Measurements from ENCODE around the gene ZNF346.
A peak's percentile ranks its signal among the peaks of the same experiment; 100 is the strongest.

The ZNF346 gene

DNA sequence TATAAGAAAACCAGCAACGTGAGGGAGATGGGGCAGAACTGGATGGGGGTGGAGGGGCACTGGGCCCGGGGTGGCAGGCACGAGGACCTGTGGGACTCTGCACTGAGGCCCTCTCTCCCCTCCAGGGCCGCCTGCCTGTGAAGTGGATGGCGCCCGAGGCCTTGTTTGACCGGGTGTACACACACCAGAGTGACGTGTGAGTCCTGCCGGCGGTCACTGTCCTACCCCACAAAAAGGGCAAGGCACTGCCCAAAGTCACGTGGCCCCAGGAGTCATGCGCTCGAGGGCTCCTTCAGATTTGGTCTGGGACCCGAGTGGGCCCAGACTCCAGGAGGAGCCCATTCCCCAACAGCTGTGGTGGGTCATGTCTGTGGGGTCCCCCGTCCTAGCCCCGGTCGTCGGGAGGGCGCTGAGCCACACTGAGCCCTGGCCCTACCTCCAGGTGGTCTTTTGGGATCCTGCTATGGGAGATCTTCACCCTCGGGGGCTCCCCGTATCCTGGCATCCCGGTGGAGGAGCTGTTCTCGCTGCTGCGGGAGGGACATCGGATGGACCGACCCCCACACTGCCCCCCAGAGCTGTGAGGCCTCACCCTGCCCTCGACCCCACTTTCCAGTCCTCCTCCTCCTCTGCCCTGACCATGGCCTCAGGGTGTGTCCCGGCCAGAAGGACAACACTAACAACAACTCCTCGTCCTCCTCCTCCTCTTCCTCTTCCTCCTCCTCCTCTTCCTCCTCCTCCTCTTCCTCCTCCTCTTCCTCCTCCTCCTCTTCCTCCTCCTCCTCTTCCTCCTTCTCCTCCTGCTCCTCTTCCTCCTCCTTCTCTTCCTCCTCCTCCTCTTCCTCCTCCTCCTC, 73.9 kb downstream of the ZNF346 start:
- no peak for DNase-seq

DNA sequence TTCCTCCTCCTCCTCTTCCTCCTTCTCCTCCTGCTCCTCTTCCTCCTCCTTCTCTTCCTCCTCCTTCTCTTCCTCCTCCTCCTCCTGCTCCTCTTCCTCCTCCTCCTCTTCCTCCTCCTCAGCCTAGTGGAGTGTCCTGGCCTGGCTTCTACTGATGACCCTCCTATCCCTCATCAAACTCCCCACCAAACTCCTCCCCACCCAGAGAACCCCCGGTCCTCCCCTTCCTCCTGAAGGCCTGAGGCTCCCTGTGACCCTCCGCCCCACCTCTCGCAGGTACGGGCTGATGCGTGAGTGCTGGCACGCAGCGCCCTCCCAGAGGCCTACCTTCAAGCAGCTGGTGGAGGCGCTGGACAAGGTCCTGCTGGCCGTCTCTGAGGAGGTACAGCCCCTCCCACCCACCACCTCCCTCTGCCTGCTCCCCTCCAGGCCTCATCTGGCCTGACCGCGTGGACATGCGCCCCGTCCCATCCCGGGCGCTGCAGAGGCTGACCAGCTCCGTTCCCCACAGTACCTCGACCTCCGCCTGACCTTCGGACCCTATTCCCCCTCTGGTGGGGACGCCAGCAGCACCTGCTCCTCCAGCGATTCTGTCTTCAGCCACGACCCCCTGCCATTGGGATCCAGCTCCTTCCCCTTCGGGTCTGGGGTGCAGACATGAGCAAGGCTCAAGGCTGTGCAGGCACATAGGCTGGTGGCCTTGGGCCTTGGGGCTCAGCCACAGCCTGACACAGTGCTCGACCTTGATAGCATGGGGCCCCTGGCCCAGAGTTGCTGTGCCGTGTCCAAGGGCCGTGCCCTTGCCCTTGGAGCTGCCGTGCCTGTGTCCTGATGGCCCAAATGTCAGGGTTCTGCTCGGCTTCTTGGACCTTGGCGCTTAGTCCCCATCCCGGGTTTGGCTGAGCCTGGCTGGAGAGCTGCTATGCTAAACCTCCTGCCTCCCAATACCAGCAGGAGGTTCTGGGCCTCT, 74.8 kb downstream of the ZNF346 start:
- DNase-seq = no peak

DNA sequence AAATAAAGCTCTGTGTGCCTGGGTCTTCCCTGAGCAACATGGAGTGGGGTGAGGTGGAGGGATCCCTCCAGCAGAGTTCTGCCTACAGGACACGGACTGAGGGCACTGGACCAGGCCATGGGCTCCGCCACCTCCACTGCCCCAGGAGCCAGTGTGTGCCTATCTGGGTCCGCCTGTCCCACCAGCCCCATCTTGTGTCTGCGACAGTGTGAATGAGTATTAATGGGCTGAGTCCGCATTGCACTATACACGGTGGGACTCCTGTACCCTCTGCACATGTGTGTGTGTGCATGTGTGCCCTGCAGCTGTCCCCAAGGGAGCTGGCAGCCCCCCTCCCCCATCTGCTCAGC, 75.6 kb downstream of the ZNF346 start:
- DNase-seq = no peak

DNA sequence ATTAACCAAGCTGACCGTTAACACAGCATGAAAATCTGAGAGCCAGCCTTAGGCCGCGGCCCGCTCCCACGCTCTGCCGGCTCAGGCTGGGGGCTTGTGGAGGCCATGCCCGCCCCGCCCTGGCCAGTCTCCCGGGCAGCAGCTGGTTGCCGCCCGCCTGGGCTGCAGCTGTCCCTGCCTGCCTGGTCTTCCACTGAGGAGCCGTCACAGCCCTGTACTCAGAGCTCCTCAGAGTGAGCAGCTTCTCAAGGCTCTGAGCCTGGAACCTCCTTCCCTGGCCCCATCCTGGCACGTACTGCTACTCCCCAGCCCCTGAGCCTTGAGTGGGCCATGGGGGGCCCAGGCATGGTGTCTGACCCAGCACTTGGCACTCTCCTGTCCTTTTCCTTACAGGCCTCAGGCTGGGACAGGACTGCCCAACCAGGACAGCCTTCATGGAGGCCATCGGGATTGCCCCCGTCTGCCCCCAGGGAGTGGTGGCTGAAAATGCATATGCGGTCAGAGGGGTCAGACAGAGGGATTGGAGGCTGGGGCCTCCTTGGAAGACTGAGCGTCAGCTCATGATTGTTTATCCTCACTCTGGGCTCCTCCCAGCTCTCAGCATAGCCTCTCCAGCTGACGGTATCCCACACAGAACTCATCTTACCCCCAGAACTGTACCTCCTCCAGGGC, 76.1 kb downstream of the ZNF346 start:
- no peak for DNase-seq

DNA sequence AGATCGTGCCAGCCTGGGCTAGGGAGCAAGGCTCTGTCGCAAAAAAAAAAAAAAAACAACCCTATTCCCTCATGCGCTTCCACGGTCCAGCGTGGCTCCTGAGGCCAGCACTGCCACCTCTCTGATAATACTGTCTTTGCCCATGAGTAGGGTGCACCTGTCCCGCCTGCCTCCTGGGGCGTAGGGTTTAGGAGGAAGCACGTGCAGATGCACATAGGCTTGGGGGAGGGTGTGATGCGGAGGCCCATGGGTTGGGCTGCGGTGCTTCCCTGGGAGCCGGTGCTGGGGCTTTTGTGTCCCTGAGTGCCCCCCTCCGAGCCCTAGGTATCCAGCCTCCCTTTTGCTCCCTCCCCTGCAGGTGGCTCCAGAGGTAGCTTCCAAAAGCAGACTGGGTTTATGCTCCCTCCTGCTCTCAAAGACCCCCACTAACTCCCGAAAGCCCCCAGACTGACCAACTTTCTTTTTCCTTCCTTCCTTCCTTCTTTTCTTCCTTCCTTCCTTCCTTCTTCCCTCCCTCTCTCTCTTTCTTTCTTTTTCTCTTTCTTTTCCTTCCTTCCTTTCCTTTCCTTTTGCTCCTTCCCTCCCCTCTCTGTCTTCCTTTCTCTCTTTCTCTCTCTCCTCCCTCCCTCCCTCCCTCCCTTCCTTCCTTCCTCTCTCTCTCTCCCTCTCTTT, 77.1 kb downstream of the ZNF346 start:
- no peak for DNase-seq

DNA sequence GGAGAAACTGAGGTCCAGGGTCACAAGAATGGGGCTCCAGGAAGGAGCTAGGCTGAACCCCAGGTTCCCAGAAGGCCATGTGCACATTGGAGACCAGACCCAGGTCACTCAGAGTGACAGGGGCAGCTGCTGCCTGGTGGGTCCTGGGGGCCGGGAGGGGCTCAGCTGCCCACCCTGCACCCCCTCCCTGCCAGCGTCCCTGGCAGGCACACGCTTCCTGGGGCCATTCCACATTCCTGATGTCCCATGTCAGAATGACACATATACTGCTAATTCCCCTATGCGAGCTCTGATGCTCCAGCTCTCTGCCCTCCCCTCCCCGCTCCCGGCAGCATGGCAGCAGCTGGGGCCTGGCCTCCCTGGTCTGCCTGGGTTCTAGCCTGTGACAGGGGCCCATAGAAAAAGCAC, 78.2 kb downstream of the ZNF346 start:
- no peak for DNase-seq

DNA sequence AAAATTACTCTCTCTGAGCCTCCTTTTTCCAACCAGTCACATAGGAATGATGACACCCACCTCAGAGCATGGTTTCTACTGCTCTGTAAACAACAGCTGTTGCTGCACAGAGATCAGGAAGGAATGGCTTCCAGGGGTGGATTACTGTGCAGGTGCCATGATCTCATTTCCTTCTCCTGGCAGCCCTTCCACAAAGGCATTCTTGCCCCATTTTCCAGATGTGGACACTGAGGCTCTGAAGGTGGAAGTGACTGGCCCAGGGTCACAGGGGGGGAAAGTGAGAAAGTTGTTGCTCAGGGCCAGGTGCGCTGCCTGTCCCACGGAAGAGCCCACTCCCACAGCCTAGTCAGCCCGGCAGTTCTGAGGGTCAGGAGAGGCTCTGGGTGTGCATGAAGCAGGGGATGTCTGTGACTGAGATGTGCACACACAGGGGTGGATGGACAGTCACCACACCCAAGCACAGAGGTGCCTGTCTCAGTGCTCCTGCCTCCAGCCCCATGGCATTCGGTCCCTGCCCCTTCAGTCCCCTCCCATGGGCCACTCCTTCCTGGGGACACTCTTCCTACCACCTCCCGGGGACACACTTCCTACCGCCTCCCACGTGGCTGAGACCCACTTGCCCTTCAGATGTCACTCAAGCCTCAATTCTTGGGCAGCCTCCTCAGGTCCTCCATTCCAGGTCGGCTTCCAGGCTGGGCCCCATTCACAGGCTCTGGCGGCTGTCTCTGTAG, 81.2 kb downstream of the ZNF346 start:
- peak; percentile 13 for DNase-seq

DNA sequence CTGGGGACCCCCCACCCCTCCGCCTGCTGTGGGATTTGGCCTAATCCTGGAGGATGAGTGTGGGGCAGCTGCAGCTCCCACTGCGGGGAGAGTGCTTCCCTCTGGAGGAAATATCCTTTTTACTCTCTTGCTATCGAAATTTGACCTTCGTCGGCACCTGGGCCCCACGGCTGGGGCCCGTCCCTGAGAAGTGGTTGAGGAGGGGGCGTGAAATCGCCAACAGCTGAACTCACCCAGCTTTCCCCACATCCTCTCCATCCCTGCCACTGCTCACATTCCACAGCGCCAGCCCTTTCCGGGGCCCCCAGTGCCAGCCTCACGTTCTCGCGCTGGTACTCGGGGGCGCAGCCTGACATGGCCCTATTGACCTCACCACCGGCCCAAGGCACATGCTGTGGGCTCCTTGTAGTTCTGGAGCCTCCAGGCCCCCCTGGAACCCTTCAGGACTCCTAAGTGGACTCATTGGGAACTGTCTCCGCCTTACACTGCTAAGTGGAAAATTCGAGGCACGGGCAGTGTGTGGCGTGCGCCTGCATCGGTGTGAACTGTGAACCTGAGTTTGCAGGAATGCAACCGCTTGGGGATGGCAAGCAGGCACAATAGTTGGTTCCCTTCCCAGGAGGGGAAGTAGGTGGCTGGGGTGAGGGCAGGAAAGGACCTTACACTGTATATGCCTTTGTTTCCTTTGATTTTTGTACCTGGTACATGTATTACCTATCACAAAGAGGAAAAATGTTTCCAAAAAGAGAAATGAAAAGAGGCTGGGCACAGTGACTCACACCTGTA, 83.4 kb downstream of the ZNF346 start:
- DNase-seq = no peak

DNA sequence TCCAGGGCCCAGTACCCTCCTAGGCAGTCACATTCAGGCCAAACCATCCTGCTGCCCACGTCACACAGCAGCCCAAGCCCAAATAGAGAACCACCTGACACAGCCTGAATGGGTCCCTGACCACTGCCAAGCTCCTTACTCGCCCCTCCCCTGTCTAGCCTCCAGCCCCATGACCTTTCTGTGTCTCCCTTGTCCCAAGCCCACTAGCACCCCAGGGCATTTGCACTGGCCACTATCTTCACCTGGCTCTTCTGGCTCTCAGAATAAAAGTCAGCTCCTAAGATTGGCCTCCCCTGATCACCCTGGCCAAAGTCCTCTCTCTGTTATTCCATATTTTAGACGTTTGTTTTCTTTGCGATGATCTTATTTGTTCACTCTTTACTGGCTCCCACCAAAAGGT, 84.7 kb downstream of the ZNF346 start:
- no peak for DNase-seq

DNA sequence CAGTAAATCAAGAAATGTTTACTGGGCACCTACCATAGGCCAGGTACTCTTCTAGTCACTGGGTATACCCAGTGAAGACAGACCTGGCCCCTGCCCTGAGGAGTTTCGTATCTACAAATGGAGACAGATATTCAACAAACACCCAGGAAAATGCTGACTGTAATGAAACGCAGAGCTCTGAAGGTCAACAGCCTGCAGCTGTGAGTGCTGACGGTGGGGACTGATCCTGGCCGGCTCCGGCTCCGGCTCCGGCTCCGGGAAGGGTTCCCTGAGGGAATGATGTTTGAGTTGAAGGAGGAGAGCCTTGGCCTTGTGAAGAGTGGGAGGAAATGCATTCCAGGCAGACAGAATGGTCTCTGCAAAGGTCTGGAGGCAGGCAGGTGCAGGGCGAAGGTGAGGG, 87.3 kb downstream of the ZNF346 start:
- DNase-seq = no peak

DNA sequence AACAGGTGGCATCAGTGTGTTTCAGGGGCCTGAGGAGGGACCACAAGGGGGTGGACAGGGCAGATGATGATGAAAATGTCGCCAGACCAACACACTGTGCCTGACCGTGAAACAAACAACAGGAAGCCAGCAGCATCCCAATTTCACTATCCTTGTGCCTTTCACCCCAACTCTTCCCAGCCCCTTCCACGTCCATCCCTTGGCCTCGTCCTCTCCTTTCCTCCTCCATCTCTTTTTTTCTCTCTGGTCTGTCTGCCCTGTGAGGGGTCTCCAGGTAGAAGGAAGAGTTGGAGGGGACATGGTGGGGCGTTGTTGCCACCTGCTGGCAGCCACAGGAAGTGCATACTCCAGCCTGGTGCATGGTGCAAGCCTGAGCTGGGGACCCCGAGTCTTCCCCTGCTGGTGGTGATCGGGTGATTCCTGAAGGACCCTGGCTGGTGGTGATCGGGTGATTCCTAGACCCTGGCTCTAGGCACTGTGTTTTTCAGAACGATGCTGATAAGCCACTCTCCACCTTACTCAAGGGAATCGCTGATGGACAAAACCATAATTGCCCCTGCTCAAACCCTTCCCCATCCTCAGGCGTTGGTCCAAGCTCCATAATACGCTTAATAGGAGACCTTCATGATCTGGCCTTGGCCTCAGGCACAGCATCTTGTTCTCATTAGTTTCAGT, 89.4 kb downstream of the ZNF346 start:
- no peak for DNase-seq

DNA sequence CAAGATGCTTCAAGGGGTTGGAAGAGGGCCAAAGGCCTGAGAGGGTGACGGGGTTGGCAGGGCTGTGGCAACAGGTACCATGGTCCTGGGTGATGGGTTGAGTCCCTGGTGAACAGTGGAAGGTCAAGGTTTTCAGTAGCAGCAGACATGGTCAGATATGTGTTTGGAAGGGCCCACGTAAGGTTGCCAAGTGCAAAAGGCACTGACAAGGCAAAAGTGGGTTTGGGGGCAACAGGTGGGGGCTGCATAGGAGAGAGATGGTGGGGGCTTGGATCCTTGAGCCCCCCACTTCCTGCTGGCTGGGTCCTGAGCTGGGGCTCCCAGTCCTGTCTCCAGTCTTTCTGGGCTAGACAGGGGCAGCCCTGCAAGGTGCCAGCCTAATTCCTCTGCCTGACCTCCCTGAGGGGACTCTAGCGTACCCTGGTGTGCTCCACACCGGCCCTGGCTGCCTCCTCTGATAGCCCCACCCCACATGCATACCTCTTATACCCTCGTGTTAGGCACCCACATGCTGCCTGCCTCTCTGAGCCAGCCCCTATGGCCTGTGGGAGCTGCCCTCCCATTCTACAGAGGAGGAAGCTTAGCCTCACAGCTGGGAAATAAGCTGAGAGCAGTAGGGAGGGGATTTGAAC, 90.2 kb downstream of the ZNF346 start:
- DNase-seq = no peak

DNA sequence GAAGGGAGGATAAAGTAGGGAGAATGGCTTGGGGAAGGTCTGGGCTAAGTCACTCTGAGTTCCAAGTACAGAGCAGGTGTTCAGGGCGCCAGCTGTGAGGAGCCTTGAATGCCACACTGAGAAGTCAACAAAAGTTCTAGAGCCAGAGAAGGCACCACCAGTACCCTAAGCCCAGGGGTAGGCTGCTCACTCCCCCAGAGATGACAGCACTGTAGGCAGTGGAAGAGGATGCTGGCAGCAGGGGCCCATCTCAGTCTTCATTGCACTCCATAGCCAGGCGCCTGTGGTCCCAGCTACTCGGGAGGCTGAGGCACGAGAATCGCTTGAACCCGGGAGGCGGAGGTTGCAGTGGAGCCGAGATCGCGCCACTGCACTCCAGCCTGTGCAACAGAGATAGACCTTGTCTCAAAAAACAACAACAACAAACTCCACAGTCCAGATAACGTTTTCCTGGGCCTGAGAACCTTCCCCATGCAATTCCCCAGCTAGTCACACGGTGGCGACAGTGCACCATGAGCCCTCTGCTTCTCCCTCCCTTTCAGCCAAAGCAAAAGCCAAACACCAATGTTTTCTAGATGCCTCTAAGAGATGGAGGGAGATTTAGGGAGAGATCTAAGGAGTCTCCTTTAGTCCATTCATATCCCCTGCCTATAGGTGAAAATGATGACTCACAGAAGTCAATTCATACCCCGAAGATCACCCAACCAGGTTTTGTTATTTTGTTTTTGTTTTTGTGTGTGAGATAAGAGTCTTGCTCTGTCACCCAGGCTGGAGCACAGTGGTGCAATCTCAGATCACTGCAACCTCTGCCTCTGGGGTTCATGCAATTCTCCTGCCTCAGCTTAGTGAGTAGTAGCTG, 91.3 kb downstream of the ZNF346 start:
- peak; percentile 60 for DNase-seq

DNA sequence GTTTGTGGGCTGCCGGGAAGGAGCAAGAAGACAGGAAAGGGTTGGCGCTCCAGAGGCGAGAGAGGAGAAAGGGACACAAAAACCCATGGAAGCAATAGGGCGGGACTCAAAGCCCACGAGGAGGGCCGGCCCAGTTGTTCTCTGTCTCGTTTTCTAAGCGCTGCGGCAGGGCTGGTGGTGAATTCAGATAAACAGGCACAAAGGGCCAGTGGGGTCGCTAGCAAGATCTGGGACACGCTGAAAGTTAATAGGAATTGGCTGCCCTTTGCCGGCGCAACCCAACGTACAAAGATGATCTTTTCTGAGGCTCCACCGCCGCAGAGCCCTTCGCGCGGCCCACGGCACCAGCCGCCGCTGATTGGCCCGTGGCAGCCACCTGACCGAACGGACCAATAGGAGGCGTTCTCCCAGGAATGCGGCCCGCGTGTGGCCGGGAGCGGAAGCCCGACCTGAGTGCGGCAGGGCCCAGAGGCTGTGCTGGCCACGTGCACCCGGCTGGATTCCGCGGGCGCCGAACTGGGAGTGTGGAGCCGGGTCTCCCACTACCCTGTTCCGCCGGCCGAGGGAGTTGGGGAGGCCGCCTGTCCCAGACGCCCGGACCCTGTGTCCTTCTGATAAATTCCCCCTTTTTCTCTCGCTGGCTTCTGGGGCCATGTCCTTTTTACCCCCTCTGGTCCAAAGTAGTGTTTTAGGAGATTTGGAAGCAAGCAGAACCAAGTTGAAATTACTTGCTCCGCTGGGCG, 94.3 kb downstream of the ZNF346 start:
- peak; percentile 74 for DNase-seq

DNA sequence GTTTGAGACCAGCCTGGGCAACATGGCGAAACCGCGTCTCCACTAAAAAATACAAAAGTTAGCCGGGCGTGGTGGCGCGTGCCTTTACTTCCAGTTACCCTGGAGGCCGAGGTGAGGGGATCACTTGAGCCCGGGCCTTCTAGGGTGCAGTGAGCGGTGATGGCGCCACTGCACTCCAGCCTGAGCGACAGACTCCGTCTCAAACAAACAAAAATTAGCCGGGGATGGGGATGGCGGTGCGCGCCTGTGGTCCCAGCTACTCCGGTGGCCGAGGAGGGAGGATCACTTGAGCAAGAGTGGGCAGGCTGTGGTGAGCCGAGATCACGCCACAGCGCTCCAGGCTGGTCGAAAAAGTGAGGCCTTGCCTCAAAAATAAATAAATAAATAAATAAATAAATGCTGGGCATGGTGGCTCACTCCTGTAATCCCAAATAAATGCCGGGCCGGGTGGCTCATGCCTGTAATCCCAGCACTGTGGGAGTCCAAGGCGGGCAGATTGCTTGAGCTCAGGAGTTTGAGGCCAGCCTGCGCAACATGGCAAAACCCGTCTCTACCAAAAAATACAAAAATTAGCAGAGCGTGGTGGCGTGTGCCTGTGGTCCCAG, 95.0 kb downstream of the ZNF346 start:
- DNase-seq = no peak

DNA sequence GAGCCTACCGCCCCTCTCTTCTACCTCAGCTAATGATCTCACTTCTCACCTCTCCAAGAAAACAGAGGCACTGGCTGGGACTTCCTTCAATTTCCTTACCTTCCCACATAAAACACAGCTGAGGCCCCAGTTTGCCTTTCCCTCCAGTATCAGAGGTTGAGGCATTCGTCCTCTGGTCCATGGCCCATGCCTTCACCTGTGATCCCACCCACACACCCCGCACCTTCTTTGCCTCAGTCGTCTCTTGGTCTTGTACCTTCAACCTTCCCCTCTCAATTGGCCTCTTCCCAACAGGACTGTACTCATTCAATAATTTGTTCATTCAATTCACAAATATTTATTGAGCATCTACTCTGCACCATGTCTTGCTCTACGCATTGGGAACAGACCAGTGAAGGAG, 100.1 kb downstream of the ZNF346 start:
- DNase-seq = no peak

DNA sequence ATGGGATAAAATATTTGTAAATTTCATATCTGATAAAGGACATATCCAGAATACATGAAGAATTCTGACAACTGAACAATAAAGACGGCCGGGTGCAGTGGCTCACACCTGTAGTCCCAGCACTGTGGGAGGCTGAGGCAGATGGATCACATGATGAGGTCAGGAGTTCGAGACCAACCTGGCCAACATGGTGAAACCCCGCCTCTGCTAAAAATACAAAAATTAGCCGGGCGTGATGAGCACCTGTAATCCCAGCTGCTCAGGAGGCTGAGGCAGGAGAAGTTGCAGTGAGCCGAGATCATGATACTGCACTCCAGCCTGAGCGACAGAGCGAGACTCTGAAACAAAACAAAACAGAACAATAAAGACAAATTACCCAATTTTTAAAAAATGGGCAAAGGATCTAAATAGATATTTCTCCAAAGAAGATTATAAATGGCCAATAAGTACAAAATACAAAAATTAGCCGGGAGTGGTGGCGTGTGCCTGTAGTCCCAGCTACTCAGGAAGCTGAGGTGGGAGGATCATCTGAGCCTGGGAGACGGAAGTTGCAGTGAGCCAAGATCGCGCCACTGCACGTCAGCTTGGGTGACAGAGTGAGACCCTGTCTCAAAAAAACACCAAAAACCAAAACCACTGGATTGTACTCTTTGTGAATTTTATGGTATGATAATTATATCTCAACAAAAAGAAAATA, 101.4 kb downstream of the ZNF346 start:
- no peak for DNase-seq

All from NCI-H2029 (cell line).